GM21786 (cell line): ENCODE results near the gene CCDC201.

Experiments used
- ATAC-seq: cut with Tn5 transposase; IDR thresholded peaks from one replicate; pipeline ENCODE4 v1.9.1; 2021; ENCODE audit not compliant: unreplicated experiment

The CCDC201 gene

DNA sequence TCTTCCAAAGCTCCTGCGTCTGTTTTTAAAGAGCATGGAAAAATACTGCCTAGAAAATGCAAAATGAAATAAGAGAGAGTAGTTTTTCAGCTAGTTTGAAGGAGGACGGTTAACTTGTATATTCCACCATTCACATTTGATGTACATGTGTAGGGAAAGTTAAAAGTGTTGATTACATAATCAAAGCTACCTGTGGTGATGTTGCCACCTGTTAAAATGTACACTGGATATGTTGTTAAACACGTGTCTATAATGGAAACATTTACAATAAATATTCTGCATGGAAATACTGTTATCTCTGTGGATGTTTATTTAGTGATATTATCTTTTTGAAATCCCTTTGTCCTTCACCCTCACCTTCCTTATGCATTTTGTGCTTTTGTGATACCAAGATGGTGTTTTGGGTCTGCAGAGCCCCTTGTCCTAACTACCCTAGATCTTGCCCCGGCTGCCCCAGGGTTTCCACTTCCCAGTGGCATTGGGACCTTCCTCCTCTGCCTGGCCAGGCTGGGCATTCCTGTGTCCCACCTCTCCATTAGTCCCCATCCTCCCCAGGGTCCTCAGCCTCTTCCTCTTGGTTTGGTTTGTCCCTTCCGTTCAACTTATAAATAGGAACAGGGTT, 20.6 kb upstream of the CCDC201 start:
- ATAC-seq: no peak

DNA sequence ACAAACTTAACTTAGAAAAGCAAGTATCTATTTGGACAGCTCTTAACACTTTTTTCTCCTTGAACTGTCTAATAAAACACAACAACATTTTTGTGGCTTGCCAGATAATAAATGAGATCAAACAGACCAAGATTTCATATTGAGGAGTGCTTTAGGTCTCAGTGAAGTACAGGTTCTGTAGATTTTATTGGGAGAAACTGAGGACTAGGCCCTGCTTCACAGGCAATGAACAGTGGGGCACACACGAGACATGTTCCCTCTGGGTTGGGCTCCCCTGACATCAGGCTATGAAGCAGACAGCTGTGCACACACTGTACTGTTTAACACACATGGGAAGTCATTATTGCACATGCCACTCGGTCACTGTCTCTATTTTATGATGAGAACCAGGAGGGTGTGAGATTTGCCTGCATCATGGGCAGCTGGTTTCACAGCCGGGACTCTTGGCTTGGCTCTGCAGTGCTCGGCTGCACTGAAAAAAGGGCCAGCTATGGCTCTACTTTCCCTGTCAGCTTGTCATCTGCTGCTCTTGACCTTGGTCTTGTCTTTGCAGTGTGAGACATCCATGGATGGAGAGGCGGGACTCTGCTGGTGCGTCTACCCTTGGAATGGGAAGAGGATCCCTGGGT, 19.6 kb upstream of the CCDC201 start:
- no peak for ATAC-seq

DNA sequence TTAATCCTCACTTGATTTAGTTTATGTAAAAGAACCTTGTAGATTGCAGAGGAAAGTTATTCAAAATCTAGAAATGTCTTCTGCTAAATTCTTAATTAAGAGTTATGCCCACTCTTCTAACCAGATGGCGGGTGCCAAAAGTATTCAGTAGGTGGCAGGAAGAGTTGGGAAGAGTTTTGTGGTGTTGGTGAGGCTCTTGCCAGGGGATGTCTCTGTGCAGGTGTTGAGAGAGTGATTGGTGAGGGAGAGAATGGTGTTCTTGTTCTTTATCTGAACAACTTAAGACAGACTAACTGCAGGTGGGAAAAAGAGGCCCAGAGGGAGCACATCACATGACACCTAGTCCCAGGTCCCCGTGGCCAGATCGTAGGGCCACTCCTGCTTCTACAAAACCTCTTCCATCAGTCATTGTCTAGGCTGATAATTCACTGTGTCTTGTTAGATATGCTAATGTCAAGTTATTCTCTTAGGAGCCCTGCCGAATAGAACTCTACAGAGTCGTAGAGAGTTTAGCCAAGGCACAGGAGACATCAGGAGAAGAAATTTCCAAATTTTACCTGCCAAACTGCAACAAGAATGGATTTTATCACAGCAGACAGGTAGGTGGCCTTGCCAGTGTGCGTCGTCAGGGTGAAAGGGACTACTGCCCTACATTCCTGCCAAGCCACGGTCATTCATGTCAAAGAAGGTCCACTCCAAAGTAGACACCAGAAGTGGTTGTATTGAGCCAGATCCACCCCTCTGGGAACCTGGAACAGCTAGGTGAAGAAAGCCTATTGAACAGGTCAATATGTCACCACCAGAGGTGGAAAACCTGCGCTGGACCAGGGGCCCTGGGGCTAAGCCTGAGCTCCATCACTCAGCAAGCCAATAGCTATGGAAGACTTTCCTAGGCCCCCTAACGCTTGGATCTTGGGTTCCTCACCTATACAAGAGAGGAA, 18.9 kb upstream of the CCDC201 start:
- no peak for ATAC-seq

DNA sequence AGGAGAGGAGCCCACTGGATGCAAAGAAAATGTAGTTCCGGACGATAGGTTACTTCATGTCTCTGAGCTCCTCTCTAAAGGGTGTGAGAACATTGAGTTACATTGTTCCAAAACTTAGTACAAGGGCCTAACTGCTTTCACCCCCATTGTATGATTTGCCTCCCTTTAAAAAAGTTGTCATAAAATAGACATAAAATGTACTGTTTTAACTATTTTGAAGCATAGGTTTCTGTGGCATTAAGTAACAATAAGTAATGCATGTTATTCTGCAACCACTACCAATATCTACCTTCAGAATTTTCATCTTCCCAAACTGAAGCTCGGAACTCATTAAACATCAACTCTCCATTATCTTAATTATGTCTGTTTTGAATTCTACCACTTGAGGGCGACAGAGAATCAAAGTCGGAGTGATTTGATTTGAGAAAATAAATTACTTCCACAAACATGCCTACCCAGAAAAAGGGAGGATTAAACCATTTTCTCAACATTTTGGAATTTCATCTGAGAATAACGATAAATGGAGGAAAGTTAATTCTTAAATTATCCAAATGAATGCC, 18.1 kb upstream of the CCDC201 start:
- ATAC-seq: no peak

DNA sequence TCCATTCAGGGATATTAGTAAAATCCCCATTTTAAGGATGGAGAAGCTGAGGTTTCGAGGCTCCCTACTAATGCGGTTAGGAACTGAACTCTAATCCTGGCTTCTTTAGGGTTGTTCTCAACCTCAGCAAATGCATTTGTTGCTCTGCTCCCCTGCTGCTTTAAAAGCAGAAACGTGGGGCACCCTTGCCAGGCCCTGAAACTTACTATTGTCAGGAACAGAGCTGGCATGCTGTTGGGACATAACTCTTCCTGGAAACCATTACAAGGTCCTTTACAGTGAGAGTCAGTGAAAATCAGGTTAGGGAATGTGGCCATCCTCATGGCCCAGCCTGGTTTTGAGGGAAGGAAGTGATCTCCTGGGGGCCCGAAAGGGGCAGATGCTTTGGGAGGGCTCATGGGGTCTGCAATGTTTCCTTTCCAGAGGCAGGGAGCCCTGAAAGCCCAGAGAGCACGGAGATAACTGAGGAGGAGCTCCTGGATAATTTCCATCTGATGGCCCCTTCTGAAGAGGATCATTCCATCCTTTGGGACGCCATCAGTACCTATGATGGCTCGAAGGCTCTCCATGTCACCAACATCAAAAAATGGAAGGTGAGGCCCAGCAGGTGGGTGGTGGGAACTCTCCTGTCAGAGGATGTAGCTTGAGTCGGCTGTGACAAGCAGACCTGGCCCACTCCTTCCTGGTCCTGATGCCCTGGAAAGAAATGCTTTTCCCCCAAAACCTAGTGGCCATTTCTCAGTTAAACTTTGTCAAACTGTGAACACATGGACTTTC, 17.4 kb upstream of the CCDC201 start:
- no peak for ATAC-seq

DNA sequence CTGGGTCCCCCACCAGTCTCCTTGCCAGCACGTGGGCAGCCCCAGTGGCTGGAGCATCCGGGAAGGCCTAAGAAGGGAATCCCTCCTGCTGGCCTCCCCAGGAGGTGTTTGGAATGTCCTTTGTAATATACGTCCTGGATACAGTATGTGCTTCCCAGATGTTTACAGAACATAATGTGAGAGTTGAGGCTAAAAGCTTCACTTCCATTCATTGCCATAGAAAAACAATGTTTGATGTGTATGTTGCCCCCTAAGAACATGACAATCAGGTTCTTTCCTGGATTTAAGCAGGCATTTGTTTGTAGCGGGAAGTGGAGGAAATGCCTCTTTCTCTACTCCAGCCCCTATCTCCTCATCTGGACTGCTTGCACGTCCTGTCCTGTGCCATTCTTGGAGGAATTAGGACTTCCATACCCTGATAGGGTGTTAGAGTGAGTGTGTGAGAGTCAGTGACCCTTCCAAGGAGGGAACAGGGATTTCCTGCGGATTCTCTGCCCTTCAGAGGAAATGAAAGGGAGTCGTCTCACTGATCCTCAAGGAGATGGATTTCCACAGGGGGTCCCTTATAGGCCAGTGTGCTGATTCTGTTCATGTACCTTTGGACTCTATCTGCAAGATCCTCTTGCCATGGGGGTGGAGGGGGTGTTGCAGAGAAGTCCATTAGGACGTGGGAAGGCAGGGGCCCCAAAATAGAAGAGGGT, 16.6 kb upstream of the CCDC201 start:
- ATAC-seq: no peak

DNA sequence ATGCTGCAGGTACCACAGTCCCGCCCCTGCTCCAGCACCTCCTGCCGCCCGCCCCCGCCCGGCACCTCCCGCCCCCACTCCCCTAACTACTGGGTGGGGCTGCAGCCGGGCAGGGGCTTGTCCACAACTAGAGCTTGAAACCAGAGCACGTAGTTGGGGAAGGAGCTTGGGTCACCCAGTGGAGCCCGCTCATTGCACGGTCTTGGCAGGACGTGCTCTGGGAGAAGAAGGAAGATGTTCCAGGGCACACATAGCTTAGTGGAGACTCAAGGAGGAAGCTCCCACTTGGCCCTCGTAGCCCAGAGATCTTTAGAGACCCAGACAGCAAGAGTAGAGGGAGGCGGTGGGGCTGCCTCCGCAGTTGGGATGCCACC, 16.1 kb upstream of the CCDC201 start:
- ATAC-seq: no peak

DNA sequence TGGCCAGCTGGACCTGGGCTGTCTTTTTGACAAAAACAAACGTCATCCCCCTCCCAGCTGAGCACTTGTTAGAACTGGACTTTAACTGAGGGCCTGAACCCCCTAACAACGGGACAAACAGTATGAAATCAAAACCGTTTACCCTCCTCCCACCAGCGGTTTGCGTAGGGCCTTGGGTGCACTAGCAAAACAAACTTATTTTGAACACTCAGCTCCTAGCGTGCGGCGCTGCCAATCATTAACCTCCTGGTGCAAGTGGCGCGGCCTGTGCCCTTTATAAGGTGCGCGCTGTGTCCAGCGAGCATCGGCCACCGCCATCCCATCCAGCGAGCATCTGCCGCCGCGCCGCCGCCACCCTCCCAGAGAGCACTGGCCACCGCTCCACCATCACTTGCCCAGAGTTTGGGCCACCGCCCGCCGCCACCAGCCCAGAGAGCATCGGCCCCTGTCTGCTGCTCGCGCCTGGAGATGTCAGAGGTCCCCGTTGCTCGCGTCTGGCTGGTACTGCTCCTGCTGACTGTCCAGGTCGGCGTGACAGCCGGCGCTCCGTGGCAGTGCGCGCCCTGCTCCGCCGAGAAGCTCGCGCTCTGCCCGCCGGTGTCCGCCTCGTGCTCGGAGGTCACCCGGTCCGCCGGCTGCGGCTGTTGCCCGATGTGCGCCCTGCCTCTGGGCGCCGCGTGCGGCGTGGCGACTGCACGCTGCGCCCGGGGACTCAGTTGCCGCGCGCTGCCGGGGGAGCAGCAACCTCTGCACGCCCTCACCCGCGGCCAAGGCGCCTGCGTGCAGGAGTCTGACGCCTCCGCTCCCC, 15.5 kb upstream of the CCDC201 start, which contains the start of gene IGFBP1:
Gene IGFBP1, plus strand, starts transcription at position 304 of the 808 bp plus-strand sequence. Its CDS starts 165 bp downstream, at position 469.
- no peak for ATAC-seq

DNA sequence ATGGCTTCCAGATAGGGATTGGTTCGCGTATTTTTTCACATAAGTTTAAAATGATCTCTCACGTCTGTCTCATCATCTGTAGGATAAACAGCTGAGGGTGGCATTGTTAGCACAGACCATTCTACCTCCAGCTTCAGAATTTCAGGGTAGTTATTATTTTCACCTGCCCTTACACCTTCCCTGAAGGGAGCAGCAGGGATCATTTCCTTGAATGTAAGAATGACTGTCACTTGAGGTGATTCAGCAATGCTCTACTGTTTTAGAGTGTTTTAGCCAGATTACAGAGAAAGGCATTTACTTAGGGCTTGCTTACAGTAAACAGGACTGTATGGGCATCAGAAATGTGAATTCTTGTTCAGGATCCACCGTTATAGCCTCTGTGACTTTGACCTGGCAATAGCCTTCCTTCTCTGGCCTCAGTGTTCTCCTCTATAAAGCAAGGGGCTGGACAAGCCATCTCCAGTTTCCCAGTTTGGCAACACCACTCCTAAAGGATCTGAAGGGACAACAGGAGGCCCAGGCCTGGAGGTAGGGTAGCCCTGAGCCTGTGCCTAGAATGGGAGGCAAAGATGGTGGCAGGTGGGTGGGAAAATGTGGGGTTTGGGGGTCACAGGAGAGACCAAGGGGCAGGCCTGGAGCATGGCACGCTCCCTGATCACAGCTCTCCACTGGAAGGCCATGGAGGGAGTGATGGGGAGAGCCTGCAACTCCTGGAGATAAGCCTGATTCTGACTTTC, 14.2 kb upstream of the CCDC201 start:
- no peak for ATAC-seq

DNA sequence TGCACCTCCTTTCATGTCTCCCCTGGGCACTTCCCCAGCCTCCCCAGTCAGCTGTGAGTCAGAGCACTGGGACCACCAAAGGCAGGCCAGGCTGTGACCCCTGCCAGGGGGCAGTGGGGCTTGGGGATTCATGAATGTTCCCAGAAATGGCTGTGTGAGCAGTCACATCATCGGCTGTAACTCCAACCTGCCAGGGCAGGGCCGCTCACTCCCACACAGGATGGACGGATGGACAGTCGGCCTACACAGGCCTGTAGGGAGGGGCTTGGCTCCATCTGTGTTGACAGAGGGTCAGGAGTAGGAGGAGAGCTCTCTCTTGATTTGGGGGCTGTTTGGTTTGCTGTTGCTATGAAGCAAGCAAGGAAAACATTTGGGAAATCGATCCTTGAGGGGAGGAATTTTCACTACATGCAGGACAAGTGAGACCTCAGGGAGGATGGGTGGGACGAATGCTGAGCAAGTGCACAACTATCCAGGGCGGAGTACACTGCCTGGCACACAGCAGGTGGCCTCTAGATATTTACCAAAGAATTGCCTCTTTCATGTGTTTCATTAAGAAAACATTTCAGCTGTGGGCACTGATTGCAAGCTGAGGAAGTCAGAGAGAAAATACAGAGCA, 12.5 kb upstream of the CCDC201 start:
- no peak for ATAC-seq

DNA sequence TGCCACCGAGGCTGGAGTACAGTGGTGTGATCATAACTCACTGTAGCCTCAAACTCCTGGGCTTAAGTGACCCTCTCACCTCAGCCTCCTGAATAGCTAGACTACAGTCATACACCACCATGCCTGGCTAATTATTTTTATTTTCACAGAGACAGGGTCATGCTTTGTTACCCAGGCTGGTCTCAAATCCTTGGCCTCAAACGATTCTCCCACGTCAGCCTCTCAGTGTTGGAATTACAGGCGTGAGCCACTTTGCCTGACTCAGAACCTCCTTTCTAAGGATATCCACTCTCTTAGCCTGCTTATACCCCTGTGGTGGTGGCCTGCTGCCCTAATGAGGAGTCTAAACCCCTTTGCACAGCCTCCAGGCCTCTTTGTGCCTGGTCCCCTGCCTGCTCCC, 11.3 kb upstream of the CCDC201 start:
- no peak for ATAC-seq

DNA sequence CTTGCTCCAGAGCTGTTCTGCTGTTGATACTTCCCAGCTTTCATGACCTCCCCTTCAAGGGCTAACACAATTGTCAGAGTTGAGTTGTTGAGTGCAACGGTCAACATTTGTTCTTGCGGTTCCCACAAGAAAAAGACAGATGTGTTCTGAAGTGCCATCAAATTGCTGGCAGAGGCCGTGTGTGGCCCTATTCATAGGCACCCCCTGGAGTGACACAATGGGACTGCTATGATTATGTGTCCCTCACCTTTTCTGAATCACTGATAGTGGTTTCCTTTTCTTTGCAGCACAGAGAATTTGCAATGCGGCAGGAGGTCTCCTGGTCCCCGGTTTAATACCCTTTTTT, 9.6 kb upstream of the CCDC201 start:
- ATAC-seq: no peak

DNA sequence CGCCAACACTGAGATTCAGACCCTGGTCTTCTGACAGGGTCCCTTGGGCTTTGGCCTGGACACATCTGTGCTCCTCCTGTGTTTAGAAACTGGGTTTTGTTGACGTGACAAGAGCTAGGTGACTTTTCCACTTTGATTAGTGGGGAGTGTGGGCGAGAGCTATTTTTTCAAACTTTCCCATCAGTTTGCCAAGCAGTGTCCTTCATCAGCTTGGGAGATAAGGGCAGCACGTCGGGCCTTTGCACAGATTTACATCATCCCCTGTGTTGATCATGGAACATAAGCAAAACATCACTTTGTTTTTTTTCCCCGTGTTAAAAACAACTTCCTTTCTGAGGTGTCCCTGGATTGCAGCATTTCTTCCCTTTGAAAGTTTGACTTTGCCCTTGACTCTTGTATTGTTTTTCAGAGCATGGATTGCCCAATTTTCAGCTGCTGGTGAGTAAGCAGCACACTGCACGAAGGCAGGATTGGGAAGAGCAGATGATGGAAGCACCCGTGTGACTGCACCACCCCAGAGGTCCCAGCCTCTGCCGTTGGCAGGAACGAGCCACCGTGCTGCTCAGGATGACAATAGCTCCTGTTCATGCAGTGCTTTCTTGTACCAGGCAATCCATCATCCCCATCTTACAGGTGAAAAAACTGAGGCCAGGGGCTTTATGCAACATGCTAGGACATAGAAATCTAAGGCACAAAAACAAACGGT, 9.0 kb upstream of the CCDC201 start:
- ATAC-seq: no peak

DNA sequence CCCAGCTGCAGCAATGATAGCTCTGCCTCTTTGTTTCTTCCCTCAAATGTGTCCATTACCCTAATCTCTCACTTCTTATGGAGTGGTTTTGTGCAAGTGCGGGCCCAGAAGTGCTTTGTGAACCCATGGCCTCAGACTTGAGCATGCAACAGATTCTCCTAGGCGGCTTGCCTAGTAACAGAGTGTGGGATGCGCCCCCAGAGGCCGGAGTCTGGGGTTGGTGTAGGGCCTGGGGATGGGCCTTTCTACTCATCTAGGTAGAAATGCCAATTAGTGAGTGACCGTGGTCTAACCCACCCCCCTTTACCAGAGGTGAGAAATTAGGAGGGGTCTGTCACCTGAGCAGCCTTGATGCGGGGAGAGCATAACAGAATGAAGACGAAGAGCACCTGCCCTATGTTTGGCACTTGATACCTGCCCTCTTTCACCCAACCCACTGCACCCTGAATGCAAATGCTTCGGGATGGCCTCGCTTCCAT, 8.4 kb upstream of the CCDC201 start:
- ATAC-seq: no peak

DNA sequence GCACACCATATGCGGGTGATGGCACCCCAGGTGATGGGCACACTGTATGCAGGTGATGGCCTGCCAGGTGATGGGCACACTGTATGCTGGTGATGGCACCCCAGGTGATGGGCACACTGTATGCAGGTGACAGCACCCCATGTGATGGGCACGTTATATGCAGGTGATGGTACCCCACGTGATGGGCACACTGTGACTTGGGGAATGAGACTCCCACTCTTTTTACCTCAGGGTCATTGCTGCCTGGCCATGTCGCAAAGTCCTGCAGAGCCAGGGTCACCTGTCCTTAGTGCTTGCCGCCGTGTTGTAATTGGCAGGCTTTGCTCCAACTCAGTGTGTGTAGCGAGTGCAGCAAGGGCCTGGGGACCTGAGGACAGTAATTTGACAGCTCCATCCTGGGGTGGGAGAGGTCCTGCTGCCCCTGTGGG, 7.6 kb upstream of the CCDC201 start:
- ATAC-seq: no peak

DNA sequence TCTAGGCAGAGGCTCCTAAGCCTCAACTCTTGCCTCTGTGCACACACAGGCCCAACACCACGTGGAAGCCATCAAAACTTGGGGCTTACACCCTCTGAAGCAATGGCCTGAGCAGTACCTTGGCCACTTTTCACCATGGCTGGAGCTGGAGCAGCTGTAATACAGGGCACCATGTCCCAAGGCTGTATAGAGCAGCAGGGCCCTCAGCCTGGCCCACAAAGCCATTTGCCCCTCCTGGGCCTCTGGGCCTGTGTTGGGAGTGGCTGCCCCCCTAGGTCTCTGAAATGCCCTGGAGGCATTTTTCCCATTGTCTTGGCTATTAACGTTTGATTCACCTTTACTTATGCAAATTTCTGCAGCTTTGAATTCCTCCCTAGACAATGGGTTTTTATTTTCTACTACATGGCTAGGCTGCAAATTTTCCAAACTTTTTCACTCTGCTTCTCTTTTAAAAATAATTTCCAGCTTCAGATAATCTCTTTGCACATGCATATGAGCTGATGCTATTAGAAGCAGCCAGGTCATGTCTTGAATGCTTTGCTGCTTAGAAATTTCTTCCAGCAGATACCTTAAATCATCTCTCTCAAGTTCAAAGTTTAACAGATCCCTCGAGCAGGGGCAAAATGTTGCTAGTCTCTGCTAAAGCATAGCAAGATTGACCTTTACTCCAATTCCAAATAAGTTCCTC, 5.7 kb upstream of the CCDC201 start:
- no peak for ATAC-seq

DNA sequence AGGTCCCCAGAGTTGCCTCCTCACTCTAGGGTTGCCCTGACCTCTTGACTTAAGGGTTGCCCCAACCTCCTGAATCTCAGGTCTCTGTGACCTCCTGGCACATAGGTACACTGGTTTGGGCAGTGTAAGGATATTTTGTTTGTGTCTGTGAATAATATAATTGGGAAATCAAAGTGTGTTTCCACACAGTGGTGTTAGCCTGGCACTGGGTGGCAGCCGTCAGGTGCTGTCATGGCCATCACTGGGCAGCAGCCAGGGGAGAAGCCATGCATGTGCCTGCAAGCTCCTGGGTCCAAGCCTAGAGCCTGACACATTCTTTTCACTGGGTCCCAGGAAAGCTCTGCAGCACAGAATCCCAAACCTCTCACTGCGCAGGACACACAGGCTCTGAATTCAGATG, 3.6 kb upstream of the CCDC201 start:
- ATAC-seq: no peak
